ENCODE data around the gene CENPL.
A peak's percentile ranks its signal among the peaks of the same experiment; 100 is the strongest.
"Not testable (repeated sequence)": the region's sequence is repeated elsewhere in the genome, so short reads cannot be mapped to it uniquely, and the experiment has no call there.

Gene CENPL, protein sequence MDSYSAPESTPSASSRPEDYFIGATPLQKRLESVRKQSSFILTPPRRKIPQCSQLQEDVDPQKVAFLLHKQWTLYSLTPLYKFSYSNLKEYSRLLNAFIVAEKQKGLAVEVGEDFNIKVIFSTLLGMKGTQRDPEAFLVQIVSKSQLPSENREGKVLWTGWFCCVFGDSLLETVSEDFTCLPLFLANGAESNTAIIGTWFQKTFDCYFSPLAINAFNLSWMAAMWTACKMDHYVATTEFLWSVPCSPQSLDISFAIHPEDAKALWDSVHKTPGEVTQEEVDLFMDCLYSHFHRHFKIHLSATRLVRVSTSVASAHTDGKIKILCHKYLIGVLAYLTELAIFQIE

DNA sequence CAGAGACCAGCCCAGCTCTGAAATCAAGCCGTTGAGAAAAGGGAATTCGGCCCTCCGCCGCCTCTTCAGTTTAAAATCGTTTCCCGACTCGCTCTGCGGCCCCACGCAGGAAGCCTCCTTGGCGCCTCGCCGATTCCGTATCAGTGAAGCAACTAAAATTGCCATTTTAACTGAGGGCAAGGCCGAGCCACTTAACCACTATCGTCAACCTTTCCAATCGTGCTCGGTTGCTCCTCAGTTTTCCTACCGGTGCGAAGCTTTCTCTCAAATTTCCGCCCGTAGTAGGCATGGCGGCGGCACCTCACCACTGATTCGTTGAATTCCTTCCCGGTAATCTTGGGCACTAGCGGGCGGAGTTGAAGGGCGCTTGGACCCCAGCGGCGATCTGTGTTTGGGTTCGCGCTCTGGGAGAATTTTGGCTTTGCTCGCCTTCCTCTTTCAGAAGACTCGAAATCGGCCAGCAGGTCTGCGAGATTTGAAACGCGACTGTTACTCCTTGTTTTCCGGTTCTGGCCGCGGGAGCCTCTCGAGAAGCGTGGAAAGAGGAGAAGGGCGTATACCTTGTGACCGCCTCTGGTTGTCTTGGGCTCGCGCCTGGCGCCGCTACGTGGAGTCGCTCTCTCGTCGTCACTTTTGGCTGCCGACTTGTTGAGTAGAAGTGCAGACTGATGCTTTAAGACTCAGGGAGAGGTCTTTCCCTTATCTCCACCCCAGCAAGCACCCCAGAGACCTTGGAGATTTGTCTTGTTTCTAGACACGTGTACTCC lies at the start of gene CENPL, which contains the start of gene DARS2:
Gene CENPL (minus strand): TSS at position 569 of the 767 bp plus-strand sequence. CDS start 13,584 bp downstream, outside the sequence.
Gene DARS2 (plus strand): TSS at position 359 of the 767 bp plus-strand sequence. CDS start 557 bp downstream, outside the sequence.
- DNase-seq, result peak; percentile 89

DNA sequence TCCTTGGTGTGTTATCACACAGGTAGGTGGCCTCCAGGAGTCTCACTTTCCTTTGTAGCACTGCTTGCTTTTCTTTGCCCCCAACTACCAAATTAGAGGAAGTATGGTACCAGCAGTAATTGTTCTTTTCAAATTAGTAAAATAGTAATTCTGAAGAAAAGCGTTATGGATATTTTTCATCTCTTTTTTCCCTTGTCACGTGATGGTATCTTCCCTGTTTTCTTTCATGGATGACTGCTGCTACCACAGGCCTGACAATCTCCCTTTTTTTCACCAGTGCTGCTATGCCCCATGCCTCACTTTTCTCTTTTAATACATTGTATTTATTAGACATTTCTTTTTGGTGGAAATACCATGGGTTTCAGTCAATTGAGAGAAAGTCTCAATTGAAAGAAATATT lies 46.8 kb upstream of the CENPL start:
- no peak for DNase-seq

DNA sequence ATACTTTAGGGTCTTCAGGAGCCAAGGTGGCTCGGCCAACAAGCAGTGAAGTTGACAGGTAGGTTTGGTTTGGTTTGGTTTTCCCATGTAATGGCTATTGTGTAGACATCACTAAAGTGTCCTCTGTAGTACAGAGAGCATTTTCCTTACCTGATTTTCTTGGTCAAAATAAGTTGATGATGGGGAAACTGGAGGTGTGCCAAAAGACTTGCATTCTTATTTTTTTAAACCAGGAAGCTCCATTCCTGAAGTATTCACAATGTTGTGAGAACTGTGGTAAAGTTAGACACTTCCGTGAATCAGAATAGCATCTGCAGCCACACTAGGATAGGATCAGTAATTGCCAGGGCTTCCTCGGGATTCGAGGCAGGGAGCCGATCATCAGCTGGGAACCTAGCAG lies 46.4 kb upstream of the CENPL start:
- no peak for DNase-seq

DNA sequence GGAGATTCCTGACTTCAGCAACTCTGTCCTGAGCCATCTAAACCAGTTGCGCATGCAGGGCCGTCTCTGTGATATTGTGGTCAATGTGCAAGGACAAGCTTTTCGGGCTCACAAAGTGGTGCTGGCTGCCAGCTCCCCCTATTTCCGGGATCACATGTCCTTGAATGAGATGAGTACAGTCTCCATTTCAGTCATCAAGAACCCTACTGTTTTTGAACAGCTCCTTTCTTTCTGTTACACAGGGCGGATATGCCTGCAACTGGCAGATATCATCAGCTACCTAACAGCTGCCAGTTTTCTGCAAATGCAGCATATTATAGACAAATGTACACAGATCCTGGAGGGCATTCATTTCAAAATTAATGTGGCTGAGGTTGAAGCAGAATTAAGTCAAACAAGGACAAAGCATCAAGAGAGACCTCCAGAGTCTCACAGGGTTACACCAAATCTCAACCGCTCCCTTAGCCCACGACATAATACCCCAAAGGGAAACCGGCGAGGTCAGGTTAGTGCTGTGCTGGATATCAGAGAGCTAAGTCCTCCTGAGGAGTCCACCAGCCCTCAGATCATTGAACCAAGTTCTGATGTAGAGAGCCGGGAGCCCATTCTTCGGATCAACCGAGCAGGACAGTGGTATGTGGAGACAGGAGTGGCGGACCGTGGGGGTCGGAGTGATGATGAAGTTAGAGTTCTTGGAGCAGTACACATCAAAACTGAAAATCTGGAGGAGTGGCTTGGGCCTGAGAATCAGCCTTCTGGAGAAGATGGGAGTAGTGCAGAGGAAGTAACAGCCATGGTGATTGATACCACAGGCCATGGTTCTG lies 45.8 kb upstream of the CENPL start:
- no peak for DNase-seq

DNA sequence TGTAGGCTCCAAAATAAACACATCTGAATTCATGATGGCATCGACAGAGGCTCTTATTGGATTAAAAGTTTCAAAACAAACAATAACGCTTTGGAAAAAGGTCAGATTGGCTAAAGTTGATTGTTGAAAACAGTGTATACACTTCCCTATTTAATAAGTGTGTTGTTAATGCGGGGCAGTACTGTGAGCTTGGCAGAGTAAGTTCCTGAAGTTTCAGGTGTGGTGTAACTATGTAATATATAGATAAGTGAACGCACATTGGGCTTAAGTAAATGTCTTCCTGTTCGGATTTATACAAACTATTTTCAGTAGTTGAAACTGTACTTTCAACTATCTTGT lies 44.3 kb upstream of the CENPL start:
- DNase-seq, result no peak

DNA sequence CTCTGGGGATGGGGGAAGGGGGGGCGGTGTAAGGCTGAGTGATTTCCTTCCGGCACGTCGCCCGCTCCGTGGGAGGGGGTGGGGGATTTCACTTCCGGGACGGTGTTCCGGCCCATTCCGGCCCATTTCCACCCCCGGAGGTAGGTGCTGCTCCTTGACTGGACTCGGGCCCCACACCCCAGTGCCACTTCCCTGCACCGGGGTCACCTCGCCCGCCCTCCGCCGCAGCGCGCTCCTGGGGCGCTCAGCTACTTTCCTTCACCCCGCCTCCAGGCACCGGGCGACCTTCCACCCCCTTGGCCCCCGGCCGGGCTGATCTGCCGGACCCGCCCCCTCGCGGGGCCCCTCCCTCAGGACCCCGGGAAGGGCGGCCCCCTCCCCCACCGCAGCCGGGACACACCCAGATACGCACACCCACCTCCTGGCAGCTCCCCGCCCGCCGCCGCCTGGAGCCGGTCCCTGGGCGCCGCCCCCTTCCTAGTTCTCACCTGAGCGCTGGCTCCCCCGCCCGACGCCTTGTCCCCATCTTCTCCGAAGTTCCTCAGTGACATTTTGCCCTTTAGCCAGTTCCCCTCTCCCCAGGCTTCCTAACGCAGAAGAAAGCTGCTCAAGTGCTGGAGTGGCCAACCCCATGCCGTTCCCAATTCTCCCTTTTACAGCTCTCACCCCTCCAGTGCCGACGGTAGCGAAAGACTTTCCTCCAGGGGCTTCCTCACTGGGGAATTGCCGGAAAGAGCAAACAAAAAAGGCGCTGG lies 43.8 kb upstream of the CENPL start, which contains the start of gene ZBTB37:
Gene ZBTB37 (plus strand): TSS at position 115 of the 755 bp plus-strand sequence. CDS start 1,846 bp downstream, outside the sequence.
- DNase-seq, result peak; percentile 72

DNA sequence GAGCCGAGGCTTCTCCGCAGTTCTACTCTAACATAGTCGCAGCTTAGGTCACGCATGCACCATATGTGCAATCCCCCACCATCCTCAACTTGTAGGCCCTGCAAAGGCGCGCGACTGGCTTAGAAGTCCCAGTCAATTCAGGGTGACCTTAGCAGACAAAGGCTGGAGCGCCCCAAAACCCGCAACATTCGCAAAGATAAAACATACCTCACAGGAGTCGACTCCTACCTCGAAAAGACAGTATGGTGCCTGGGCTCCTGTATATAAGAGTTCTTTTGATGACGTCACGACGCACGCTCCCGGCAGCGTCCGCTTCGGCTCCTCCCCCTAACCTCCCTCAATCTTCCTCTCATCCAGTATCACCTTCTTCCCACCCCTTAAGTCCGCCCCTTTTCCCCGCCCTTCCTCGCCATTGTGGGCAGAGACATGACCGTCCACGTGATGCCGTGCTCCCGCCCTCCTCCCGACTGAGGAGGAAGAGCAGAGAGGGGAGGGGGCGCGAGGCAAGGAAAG lies 43.1 kb upstream of the CENPL start, which contains the start of gene GAS5:
Gene GAS5 (minus strand): TSS at position 237 of the 513 bp plus-strand sequence.
- peak; percentile 95 for DNase-seq

DNA sequence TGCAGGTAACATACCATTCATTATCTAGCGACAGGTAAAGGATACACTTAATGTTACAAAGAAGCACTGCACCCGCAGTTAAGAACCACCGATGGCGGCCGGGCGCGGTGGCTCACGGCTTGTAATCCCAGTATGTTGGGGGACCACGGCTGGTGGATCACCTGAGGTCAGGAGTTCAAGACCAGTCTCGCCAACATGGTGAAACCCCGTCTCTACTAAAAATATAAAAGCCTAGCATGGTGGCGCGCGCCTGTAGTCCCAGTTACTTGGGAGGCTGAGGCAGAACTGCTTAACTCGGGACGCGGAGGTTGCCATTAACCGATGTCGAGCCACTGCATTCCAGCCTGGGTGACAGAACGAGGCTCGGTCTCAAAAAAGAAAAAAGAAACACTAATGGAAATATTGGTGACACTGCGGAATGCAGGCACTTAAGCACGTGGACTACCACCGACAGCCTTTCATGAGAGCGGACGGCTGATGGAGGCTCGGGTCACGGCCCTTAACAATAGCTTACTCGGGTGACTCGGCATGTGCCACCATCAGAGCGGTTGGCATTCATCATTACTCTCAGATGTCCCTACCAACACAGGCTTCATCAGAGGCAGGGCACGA lies 42.6 kb upstream of the CENPL start:
- no peak for DNase-seq

DNA sequence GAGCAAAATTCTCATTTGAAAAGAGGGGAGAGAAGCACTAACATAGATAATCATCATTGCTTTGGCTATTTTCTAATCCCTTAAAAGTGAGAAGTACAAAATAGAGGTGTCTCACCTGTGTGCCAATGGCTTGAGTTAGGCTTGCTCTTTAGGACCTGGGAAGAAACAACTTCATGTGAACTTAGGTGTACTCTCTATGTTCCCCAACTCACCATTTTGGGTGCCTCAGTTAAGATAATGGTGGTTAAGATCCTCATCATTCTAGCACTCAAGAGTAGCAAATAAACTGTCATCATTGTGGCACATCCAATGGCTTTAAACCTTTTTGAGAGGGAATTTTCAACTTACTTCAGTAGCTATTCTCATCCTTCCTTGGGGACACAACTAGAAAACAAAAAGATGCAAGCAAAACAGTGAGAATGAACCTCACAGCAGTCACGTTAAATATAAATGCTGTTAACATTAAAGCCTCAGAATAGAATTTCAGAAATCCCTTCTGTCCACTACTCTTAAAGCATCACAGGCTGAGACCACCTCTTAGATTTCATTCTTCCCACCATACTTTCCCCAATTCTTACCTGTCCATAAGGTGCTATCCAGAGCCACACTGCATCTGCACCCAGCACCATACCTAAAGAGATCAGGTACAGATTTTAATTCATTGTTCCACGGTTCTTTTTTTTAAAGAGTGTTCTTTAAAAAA lies 41.9 kb upstream of the CENPL start:
- DNase-seq, result no peak

DNA sequence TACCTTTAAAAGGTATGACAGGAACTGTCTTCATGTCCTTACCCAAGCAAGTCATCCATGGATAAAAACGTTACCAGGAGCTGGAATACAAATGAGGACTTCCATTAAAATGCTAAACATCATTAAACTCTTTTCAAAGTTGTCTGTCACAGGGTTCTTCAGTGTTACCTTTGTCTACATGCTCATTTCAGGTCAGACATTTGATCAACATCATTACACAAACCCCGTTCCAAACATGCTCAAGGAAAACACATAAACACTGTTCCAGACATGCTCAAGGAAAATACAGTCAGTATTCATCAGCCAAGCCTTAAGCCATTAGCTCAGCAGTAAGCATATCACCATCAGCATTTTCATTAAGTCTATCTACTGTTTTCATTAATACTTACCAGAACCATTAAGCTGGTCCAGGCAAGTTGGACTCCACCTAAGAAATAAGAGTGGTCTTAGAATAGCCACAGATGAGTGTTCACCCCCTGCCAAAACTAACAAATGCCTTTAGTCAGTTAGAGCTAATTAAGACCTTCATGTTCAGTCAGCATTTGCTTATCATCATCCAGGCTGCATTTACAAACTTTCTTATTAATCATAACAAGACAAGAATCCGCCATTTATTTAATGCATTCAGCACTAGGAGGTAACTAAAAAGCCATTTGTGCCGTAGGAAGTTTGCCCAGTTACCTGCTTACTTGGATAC lies 40.9 kb upstream of the CENPL start:
- DNase-seq, result no peak

DNA sequence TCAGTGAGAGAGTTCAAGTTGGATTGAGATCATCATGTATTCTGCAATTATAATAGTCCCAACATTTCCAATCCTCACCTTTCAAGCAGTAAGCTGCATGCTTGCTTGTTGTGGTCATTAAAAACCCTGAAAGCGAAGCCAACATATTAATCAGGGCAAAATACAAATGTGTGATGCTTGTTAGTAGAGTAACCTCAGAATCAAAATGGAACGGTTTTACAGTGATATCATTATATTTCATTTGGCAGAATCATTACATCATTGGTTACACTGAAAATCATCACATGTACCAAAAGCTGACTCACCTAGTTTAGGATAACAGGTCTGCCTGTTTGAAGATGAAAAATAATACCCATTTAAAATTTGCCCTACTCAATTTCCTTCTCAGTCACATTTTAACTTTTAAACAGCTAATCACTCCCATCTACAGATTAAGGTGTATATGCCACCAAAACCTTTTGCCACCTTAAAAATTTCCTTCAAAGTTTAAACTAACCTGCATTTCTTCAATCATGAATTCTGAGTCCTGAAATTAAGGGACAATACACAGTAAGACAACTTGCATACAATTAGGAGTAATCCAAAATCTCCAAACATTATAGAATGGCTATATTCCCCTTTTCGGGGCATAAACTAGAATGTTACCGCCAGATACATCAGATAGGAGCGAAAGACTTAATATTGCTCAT lies 39.6 kb upstream of the CENPL start:
- DNase-seq, result no peak

DNA sequence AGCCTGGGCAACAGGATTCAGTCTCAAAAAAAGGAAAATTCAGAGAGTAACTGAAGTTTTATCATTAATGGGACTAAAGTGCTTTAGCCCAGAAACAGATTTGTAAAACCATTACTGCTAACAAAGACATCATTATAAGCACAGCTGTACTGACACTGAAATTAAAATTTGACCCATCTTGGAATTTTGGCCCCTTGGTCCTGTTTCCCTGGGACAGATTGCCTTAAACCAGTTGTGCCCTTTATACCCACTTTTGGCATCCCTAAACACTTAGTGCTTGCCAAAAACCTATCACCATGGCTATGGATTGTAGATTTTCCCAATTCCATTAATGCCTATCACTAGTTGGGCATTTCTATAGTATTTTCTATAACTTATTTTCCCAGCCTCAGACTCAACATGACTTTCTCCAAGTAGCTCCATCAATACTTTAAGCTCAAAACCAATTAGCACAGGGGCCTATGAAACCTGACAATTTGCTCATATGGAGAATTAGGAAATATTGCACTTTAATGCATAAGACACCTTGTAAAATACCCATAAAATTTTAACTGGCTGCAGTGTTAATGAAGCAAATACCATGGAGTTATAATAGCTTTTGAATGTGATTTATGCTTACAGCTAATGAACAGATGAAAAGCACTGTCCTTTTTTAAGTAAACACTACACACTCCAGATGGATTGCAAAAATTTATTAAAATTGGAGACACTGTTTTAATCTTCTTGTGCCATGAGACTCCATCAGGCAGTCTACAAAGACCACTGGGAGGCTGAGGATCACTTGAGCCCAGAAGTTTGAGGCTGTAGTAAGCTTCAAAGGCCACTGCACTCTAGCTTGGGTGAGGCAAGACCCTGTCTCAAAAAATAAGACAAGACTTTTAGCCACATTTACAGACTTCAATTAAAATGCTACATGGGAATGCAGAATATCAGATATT lies 38.8 kb upstream of the CENPL start:
- no peak for DNase-seq

DNA sequence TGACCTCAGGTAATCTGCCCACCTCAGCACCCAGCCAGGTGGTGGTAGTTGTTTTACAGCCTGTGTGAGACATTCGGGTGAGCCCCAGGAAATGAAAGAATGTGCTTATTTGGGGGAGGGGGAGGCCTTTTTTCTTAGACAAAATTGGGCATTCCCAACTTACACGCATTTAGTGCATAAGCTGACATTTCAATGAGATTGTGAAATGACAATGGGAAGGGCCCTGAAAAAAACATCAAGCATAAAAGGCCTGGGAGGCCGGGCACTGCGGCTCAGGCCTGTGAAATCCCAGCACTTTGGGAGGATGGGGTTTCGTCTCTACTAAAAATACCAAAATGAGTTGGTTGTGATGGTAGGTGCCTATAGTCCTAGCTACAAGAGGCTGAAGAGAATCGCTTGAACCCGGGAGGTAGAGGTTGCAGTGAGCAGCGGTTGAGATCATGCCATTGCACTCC lies 38.1 kb upstream of the CENPL start:
- no peak for DNase-seq

DNA sequence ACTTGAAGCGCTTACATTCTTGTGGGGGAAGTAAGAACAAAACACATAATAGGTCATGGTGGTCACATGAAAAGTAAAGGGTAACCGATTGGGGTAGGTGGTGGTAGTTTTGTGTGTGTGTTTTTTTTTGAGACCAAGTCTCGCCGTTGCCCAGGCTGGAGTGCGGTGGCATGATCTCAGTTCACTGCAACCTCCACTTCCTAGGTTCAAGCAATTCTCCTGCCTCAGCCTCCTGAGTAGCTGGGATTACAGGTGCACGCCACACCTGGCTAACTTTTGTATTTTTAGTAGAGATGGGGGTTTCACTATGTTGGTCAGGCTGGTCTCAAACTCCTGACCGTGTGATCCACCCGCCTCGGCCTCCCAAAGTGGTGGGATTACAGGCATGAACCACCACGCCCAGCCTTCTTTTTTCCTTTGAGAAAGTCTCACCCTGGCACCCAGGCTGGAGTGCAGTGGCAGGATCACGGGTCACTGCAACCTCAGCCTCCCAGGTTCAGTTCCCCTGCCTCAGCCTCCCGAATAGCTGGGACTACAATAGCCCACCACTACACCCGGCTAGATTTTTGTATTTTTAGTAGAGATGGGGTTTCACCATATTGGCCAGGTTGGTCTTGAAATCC lies 37.6 kb upstream of the CENPL start:
- not testable (repeated sequence) for DNase-seq

DNA sequence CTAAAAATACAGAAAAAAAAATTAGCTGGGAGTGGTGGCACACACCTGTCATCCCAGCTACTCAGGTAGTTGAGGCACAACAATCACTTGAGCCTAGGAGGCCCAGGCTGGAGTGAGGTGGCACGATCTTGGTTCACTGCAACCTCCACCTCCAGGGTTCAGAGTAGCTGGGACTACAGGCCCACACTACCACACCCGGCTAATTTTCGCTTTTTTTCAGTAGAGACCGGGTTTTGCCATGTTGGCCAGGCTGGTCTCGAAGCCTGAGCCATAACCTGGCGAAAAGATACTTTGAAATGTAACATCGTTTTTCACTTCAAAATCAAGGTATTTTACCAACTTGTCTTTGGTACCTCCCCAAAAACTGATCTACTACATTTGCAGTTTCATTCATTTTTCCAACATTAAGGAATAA lies 37.1 kb upstream of the CENPL start:
- DNase-seq, result no peak

DNA sequence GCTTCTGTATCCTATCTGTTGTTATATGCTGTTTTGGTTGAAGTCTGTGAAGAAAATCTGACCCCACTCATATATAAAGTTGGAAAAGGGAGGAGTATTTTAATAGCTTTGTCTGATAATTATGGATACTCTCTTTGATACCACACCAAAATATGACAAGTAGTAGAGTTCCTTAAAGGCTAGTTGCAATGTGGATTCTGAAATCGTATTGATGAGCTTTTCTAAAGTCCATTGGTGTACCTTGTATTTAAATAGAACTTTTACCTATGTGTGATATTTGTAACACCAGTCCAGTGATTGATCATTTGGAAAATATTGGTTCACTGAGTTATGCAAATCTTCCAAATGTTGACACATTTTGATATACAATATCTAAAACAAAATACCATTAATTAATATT lies 35.4 kb upstream of the CENPL start:
- no peak for DNase-seq

DNA sequence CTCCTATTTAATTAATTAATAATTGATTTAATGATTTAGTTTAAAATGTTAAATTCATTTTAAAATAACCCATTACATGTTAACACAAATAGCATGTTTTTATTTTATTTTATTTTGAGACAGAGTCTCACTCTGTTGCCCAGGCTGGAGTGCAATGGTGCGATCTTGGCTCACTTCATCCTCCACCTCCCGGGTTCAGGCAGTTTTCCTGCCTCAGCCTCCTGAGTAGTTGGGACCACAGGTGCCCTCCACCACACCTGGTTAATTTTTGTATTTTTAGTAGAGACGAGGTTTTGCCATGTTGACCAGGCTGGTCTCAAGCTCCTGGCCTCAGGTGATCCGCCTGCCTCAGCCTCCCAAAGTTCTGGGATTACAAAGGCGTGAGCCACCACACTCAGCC lies 34.9 kb upstream of the CENPL start:
- not testable (repeated sequence) for DNase-seq

DNA sequence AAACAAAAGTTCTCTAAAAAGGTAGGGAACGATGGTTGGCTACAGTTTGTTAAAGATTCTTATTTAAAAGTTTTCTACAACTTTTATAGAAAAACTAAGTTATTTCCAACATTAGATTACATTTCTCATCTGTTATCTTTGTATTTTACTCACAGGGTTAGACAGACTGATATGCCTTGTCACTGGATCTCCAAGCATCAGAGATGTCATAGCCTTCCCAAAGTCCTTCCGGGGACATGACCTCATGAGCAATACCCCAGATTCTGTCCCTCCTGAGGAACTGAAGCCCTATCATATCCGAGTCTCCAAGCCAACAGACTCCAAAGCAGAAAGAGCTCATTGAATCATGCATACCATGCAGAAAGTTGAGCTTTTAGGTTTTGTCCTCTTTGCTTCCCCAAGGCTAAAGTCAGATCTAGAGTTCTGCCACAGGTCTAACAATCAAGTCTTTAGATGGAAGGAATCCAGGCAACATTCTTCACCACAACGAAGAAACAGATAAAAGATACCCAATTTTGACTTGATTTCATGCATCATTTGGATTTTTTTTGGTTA lies 32.8 kb upstream of the CENPL start:
- DNase-seq, result no peak

Measured in NCI-H748 treated with DMSO at 0.1 percent for 48 hours (cell line).